ENCODE measurements around the gene R3HCC1L.

Gene R3HCC1L

DNA sequence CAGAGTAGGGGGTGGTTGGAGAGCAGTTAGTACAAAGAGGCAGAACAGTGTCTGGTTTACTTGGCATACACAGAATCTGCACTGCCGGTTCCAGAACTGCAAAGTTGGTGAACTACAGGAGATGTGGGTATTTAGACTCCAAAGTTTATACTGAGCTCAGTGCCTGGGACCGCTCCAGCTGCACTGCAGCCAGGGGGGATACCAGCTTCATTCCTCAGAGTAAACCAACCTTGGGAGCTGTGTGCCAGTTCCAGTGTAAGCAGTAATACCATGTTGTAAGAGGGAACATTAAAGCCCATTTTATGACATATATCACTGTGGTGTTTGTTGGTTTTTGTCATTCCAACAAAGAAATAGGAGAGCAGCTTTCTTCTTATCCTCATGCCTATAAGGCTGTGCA lies 110.1 kb downstream of the R3HCC1L start:
- no peak overlapping the region for H3K4me3 ChIP-seq (ENCODE audit: low read depth, low read length)
- TF ChIP-seq MYC (IDR thresholded peaks at IDR 0.05; ENCODE audit: low read depth, low read length): no peak
- TF ChIP-seq, protein P1, sequence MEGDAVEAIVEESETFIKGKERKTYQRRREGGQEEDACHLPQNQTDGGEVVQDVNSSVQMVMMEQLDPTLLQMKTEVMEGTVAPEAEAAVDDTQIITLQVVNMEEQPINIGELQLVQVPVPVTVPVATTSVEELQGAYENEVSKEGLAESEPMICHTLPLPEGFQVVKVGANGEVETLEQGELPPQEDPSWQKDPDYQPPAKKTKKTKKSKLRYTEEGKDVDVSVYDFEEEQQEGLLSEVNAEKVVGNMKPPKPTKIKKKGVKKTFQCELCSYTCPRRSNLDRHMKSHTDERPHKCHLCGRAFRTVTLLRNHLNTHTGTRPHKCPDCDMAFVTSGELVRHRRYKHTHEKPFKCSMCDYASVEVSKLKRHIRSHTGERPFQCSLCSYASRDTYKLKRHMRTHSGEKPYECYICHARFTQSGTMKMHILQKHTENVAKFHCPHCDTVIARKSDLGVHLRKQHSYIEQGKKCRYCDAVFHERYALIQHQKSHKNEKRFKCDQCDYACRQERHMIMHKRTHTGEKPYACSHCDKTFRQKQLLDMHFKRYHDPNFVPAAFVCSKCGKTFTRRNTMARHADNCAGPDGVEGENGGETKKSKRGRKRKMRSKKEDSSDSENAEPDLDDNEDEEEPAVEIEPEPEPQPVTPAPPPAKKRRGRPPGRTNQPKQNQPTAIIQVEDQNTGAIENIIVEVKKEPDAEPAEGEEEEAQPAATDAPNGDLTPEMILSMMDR (IDR thresholded peaks at IDR 0.05; ENCODE audit: low read depth, low read length): no peak
- DNase-seq (ENCODE audit: low read depth): no peak

DNA sequence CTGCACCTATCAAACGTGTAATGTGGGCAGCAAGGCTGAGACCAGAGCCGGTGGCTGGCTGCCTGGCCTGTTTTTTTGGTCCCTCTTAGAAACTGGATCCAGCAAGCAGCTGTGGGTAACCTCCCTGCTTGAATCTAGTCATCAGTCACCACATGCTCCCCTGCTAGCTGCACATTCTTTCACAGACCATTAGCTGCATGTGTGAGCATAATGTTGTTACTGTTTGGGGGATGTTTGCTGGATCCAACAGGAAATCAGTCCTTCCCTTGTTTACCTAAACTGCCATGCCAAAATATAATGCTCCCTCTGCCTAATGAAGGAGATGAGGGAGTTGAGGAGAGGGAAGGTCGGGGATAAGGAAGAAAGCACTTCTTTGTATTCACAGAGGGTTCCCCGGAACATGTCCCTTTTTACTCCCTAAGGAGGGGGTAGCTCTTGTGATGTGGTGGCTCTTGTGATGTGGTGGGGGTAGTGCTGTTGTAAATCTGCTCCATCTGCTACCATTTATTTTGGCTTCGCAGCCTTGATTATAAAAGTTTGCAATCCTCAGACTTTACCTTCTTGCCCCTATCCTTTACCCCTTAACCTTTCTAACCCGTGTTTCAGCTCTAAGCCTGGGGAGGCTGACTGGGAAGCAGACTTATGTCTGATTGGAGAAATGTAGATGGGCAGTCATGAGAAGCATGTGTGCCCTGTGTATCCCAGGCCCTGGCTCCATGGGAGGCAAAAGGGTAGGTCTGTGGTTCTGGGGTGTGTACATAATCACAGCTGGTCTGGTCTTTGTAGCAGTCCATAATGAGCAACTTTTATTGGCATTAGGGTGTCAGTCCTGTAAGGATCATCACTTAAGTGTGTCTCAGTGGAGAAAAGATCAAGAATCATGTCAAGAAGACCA lies 112.7 kb downstream of the R3HCC1L start:
- DNase-seq (ENCODE audit: low read depth): no peak
- no peak for TF ChIP-seq MYC (IDR thresholded peaks at IDR 0.05; ENCODE audit: low read depth, low read length)
- TF ChIP-seq POLR2A (IDR thresholded peaks at IDR 0.05; ENCODE audit: extremely low read depth, insufficient read length): no peak
- no peak overlapping the region for H3K4me3 ChIP-seq (ENCODE audit: low read depth, low read length)

DNA sequence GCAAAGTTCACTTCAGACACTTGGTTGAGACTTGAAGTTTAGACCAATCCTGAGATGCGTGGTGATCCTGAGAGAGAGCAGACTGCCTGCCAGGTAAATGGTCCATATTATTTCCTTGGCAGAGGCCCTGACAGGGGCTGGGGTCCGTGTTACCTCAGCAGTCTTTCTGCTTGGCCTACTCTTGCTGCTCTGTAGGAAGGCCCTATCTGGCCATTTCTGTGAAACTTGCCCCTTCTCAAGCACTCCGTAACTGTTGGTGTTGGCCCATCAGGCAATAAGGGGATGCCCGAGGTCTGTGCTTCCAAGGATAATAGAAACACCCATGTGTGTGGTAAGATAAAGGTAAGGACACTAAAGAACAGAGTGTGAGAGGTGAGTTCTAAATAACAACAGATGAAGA lies 113.6 kb downstream of the R3HCC1L start:
- DNase-seq (ENCODE audit: low read depth): no peak

DNA sequence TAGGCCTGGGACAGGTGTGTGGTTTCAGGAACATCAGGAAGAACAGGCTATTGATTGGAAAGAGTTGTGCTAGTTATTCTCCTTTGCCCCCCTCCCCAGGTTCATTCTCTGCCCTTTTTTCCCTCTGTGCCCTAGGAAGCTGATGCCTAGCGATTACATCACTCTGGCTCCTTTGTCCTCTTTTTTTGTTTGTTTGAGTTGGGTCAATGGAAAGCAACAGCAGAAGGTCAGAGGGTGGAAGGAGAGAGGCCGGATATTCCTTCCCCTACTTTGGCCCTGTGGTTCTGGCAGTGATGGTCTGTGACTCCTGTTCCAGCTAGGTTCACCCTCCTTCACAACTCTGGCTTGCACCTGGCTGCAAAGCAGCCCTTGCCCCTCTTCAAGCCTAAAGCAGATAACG lies 114.7 kb downstream of the R3HCC1L start:
- H3K4me3 ChIP-seq (ENCODE audit: low read depth, low read length): no peak overlapping the region
- no peak for DNase-seq (ENCODE audit: low read depth)
- TF ChIP-seq POLR2A (IDR thresholded peaks at IDR 0.05; ENCODE audit: extremely low read depth, insufficient read length) (no peak), MYC (IDR thresholded peaks at IDR 0.05; ENCODE audit: low read depth, low read length) (no peak)
- TF ChIP-seq, protein P2, sequence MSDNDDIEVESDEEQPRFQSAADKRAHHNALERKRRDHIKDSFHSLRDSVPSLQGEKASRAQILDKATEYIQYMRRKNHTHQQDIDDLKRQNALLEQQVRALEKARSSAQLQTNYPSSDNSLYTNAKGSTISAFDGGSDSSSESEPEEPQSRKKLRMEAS (IDR thresholded peaks at IDR 0.05; ENCODE audit: low read depth, low read length): no peak
- TF ChIP-seq, protein P1 (IDR thresholded peaks at IDR 0.05; ENCODE audit: low read depth, low read length): no peak

More for the DNA sequence above, 113.6 kb downstream of the R3HCC1L start:
- no peak overlapping the region for H3K4me3 ChIP-seq (ENCODE audit: low read depth, low read length)
- TF ChIP-seq, protein P2 (IDR thresholded peaks at IDR 0.05; ENCODE audit: low read depth, low read length): no peak

DNA sequence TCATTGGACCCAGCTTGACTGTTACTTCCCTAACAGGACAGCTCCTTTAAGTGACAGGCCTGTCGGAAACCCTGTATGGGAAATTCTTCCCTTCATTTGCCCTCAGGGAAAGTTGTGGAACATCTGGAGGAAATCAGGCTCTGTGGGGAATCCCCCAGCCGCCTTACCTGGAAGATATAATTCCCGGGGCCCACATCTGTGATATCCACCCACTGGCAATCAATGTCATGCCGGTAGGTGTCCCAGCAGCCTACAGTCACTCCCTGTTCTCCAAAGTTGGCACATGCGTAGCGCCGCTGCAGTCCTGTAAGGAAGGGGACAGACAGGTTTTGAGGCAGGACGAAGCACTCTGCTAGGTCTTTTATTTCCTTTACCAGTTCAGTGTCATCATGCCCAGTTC lies 116.9 kb downstream of the R3HCC1L start:
- TF ChIP-seq, protein P2 (IDR thresholded peaks at IDR 0.05; ENCODE audit: low read depth, low read length): no peak
- TF ChIP-seq MYC (IDR thresholded peaks at IDR 0.05; ENCODE audit: low read depth, low read length) (no peak), POLR2A (IDR thresholded peaks at IDR 0.05; ENCODE audit: extremely low read depth, insufficient read length) (no peak)
- TF ChIP-seq, protein P1 (IDR thresholded peaks at IDR 0.05; ENCODE audit: low read depth, low read length): no peak
- no peak overlapping the region for H3K4me3 ChIP-seq (ENCODE audit: low read depth, low read length)
- no peak for DNase-seq (ENCODE audit: low read depth)

DNA sequence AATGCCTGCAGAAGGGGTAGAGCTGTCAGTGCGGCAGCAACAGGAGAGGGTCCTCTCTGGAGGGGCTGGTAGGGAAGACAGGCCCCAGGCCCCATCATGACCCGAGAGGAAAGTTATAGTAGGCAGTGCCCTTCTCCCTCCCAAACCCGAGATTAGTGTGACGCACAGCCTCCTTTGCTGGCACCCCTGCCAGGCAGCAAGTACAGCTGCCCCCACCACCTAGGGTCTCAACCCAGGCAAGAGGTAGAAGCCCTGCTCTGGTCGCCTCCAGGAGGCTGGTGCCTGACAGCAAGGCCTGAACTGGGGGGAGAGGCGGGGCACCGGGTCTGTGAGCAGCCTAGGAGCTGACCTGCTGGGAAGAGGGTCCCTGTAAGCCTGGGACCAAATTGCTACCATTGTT lies 118.0 kb downstream of the R3HCC1L start:
- no peak for DNase-seq (ENCODE audit: low read depth)
- TF ChIP-seq, protein P2 (IDR thresholded peaks at IDR 0.05; ENCODE audit: low read depth, low read length): no peak
- TF ChIP-seq POLR2A (IDR thresholded peaks at IDR 0.05; ENCODE audit: extremely low read depth, insufficient read length) (no peak), MYC (IDR thresholded peaks at IDR 0.05; ENCODE audit: low read depth, low read length) (no peak)
- TF ChIP-seq, protein P1 (IDR thresholded peaks at IDR 0.05; ENCODE audit: low read depth, low read length): no peak
- no peak overlapping the region for H3K4me3 ChIP-seq (ENCODE audit: low read depth, low read length)

DNA sequence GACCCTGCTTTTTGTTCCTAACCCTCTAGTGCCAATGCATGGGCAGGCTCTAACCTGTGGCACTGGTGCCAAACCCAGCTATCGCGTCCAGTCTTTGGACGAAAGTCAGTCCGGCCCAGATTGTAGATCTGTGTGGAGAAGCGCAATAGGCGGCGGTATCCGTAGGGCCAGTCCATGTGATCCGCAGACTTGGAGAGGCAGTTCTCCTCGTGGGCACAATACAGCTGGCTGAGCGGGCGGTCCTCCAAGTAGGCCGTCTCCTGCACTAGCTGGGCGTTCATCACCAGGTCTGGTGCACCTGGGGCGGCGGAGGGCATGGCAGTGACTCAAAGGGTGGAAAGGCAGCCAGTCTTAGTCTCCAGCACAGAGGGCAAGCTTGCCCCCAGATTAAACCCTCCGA lies 119.0 kb downstream of the R3HCC1L start:
- TF ChIP-seq, protein P1 (IDR thresholded peaks at IDR 0.05; ENCODE audit: low read depth, low read length): no peak
- TF ChIP-seq, protein P2 (IDR thresholded peaks at IDR 0.05; ENCODE audit: low read depth, low read length): no peak
- TF ChIP-seq MYC (IDR thresholded peaks at IDR 0.05; ENCODE audit: low read depth, low read length): no peak
- TF ChIP-seq POLR2A (IDR thresholded peaks at IDR 0.05; ENCODE audit: extremely low read depth, insufficient read length): no peak
- no peak for DNase-seq (ENCODE audit: low read depth)
- H3K4me3 ChIP-seq (ENCODE audit: low read depth, low read length): no peak overlapping the region

Measured in NB4 (cell line).